Endothelial cell (in vitro differentiated cells): ENCODE measurements around the gene CDH23. TPM values are rescaled to one million over a fixed set of nuclear protein-coding genes. Genes with fewer than 3 reads are reported as not detected.

ENCODE experiments used
- DNase-seq: peaks from one replicate; pipeline ENCODE4 v3.0.0; 2021; ENCODE audit warnings: low spot score
- H3K27ac Mint-ChIP-seq: one replicate; pipeline ENCODE4 v1.8.0; 2021; ENCODE audit warnings: mixed read lengths, inconsistent platforms; ENCODE audit not compliant: unreplicated experiment
- H3K27me3 Mint-ChIP-seq: one replicate; pipeline ENCODE4 v1.8.0; 2021; ENCODE audit warnings: mild to moderate bottlenecking, moderate library complexity, mixed read lengths, inconsistent platforms; ENCODE audit not compliant: unreplicated experiment
- H3K36me3 Mint-ChIP-seq: one replicate; pipeline ENCODE4 v1.8.0; 2021; ENCODE audit warnings: mild to moderate bottlenecking, low read depth, mixed read lengths, inconsistent platforms; ENCODE audit not compliant: unreplicated experiment
- H3K4me1 Mint-ChIP-seq: one replicate; pipeline ENCODE4 v1.8.0; 2021; ENCODE audit warnings: mild to moderate bottlenecking, mixed read lengths, inconsistent platforms; ENCODE audit not compliant: unreplicated experiment
- H3K4me3 Mint-ChIP-seq: one replicate; pipeline ENCODE4 v1.8.0; 2021; ENCODE audit warnings: mild to moderate bottlenecking, mixed read lengths, inconsistent platforms; ENCODE audit not compliant: unreplicated experiment
- H3K9me3 Mint-ChIP-seq: one replicate; pipeline ENCODE4 v1.8.0; 2021; ENCODE audit warnings: mixed read lengths, inconsistent platforms; ENCODE audit not compliant: unreplicated experiment
- total RNA-seq: library from RNA; stranded (reverse); fragmentation: NEBNext Ultra II Directional; extraction: Animal tissue kit (Norgen Biotek cat#: 25700); gene quantifications from one replicate; pipeline ENCODE4 v1.2.1, GENCODE V29; 2021; ENCODE audit not compliant: unreplicated experiment
- TF ChIP-seq, protein P1 (sequence below): fragments of 200-600 bp; sonication (generic); IDR thresholded peaks from one replicate; pipeline ENCODE4 v1.5.0; 2021; ENCODE audit warnings: antibody characterized with exemption; ENCODE audit not compliant: unreplicated experiment

The CDH23 gene
- total RNA-seq, 1 donor from 2014 or later: 0.54 TPM

DNA sequence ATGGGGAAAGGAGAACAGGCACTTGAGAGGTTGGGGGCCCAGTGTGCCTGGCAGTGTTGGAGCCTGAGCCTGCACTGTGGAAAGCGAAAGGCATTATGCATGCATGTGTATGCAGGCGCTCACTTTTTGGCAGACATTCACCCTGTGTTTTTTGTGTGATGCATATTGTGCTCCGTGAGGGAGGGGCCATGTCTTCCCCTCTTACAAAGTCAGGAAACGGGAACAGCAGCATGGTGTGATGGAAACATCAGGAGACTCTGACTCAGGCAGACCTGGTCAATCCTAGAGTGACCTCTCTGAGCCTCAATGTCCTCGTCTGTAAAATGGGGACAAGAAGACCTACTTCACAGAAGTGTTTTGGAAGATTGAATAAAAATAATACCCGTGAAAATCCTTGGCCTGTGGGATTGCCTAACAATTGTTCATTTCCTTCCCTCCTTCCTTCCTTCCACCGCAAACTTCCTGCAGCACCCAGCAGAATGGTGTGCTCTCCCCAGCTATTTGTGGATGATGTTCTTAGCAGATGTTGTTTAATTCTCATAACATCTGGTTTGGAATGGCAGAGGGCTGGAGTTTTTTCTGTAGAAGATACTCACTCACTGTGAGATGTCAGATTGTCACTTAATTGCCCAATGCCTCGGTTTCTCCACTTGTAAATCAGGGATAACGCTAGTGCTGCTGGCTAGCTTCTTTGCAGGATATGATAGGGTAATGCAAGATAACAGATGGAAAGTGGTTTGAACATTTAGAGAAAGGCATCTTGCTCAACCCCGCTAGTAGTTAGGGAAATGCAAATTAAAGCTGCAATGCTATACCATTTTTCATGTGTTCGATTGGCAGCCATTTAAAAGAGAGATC, 39.8 kb downstream of the CDH23 start:
- DNase-seq: no peak
- H3K27me3 Mint-ChIP-seq: peaks cover 7% of the 10 kb centered on the region
- H3K9me3 Mint-ChIP-seq: no peaks in the 10 kb centered on the region
- H3K4me1 Mint-ChIP-seq: peaks cover 16% of the 10 kb centered on the region
- TF ChIP-seq, protein P1, sequence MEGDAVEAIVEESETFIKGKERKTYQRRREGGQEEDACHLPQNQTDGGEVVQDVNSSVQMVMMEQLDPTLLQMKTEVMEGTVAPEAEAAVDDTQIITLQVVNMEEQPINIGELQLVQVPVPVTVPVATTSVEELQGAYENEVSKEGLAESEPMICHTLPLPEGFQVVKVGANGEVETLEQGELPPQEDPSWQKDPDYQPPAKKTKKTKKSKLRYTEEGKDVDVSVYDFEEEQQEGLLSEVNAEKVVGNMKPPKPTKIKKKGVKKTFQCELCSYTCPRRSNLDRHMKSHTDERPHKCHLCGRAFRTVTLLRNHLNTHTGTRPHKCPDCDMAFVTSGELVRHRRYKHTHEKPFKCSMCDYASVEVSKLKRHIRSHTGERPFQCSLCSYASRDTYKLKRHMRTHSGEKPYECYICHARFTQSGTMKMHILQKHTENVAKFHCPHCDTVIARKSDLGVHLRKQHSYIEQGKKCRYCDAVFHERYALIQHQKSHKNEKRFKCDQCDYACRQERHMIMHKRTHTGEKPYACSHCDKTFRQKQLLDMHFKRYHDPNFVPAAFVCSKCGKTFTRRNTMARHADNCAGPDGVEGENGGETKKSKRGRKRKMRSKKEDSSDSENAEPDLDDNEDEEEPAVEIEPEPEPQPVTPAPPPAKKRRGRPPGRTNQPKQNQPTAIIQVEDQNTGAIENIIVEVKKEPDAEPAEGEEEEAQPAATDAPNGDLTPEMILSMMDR: no peak
- H3K4me3 Mint-ChIP-seq: no peak overlapping the region
- H3K27ac Mint-ChIP-seq: no peak overlapping the region
- H3K36me3 Mint-ChIP-seq: no peaks in the 10 kb centered on the region

DNA sequence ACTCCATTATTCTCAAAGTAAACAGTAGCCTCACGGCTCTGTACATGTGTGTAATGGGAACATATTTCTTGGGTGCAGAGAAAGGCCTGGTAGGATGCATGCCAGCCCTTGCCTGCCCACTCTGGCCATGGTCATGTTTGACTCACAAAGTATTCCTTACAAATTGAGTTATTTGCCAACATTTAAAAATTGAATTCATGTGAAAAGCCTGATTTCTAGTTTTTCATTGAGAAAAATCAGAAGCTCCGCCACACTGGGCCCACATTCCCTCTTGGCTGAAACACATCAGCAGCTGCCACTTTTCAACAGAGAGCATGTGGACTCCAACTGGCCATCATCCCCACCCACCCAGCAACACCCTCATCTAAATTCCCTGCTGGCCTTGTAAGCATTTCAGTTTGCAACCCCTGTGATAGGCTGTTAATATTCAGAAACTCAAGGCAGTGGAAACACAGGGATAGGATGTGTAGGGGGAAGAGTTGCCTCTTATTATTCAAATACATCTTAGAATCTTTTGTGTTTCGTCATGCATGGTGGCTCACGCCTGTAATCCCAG, 40.9 kb downstream of the CDH23 start:
- peaks cover 7% of the 10 kb centered on the region for H3K27me3 Mint-ChIP-seq
- TF ChIP-seq, protein P1: no peak
- no peak overlapping the region for H3K27ac Mint-ChIP-seq
- no peaks in the 10 kb centered on the region for H3K36me3 Mint-ChIP-seq
- no peak overlapping the region for H3K4me3 Mint-ChIP-seq
- H3K4me1 Mint-ChIP-seq: peaks cover 13% of the 10 kb centered on the region
- no peak for DNase-seq
- H3K9me3 Mint-ChIP-seq: no peaks in the 10 kb centered on the region

DNA sequence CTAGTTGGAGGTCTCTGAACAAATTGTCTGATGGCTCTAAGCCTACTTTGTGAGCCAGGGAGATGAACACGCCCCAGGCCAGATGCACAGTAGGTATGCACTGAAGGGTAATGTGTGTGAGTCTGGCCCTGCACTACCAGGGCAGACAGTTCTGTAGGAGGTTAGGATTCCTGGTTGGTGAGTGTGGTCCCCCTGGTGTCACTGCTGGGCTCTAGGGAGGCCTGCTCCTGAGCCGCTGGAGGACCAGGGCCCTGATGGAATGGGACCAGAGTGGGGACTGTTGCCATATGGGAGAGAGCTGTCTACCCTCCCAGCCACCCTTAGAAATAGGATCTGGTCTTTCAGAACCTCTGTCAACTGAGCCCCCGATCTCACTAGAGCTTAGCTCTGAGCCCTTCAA, 42.0 kb downstream of the CDH23 start:
- Mint-ChIP-seq H3K4me3 (no peak overlapping the region), H3K27ac (no peak overlapping the region), H3K27me3 (peaks cover 7% of the 10 kb centered on the region), H3K9me3 (no peaks in the 10 kb centered on the region), H3K4me1 (peaks cover 13% of the 10 kb centered on the region), H3K36me3 (no peaks in the 10 kb centered on the region)
- DNase-seq: no peak
- TF ChIP-seq, protein P1: no peak

DNA sequence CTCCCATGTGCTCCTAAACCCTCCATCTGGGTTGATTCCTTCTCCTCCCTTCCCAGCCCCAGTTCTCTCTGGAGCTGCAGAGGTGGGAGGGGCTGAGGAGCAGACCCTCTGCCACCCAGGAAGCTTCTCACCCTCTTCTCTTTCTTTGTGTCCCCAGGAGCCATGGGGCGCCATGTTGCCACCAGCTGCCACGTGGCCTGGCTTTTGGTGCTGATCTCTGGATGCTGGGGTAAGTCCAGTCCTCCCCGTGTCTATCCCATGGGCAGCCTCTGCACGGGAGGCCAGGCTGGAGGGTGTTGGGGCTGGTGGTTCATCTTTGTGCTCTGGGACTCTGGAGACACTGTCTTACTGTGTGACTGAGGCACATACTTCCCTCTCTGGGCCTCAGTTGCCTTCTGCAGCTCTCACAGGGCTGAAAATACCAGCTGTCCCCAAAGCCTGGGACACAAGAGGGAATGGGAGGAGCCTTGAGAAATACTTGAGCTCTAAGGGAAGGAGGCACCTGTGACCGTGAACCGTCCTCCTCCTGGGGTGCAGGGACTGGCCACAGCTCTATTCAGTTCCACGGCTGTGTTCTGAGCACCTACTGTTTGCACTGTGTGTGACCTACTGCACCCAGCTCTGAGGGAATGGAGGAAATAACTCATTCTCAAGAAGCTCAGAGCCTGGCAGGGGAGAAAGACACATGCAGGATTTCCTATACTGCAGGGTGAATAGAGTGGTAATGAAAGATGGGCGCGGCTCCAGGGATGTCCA, 43.1 kb downstream of the CDH23 start:
- Mint-ChIP-seq H3K9me3 (no peaks in the 10 kb centered on the region), H3K36me3 (no peaks in the 10 kb centered on the region), H3K4me1 (peaks cover 17% of the 10 kb centered on the region), H3K27me3 (peaks cover 7% of the 10 kb centered on the region), H3K4me3 (no peak overlapping the region), H3K27ac (no peak overlapping the region)
- no peak for DNase-seq
- TF ChIP-seq, protein P1: no peak
